Immature natural killer cell (primary cell): ENCODE data around the gene PEX14. TPM values are rescaled to one million over a fixed set of nuclear protein-coding genes. Genes with fewer than 3 reads are reported as not detected.

Experiments
- DNase-seq, 3 donors: peaks; one replicate each; pipeline ENCODE4 v3.0.0; 2022; ENCODE audit warnings: mixed read lengths in 1 of 3
- H3K27ac Mint-ChIP-seq, 6 donors: one replicate each; pipeline ENCODE4 v1.8.0; 2020; ENCODE audit warnings: mixed read lengths in 6 of 6, mild to moderate bottlenecking in 5 of 6, inconsistent platforms in 4 of 6, moderate library complexity in 3 of 6
- H3K27me3 Mint-ChIP-seq, 3 donors: one replicate each; pipeline ENCODE4 v1.8.0; 2020 to 2021; ENCODE audit warnings: low read depth in 3 of 3, mild to moderate bottlenecking in 3 of 3, mixed read lengths in 3 of 3, moderate library complexity in 3 of 3, inconsistent platforms in 1 of 3
- H3K36me3 Mint-ChIP-seq, 3 donors: one replicate each; pipeline ENCODE4 v1.8.0; 2020; ENCODE audit warnings: mixed read lengths in 3 of 3, inconsistent platforms in 2 of 3, mild to moderate bottlenecking in 2 of 3
- H3K4me1 Mint-ChIP-seq, 2 donors: one replicate each; pipeline ENCODE4 v1.8.0; 2020; ENCODE audit warnings: inconsistent platforms in 2 of 2, mild to moderate bottlenecking in 2 of 2, mixed read lengths in 2 of 2, moderate library complexity in 1 of 2
- H3K4me3 Mint-ChIP-seq, 5 donors: one replicate each; pipeline ENCODE4 v1.8.0; 2020; ENCODE audit warnings: mild to moderate bottlenecking in 5 of 5, mixed read lengths in 5 of 5, inconsistent platforms in 3 of 5, moderate library complexity in 3 of 5
- H3K9me3 Mint-ChIP-seq, 6 donors: one replicate each; pipeline ENCODE4 v1.8.0; 2020; ENCODE audit warnings: mild to moderate bottlenecking in 6 of 6, mixed read lengths in 6 of 6, inconsistent platforms in 4 of 6, moderate library complexity in 3 of 6
- polyA plus RNA-seq, 3 donors: library from polyadenylated mRNA; unstranded; fragments of 300-500 nt; fragmentation: Illumina TruSeq; gene quantifications; one replicate each; pipeline ENCODE4 v1.2.3, GENCODE V29; 2021

Gene PEX14
- polyA plus RNA-seq, 3 donors from 2014 or later, result 2.0 to 7.5 (median 4.1) TPM

DNA sequence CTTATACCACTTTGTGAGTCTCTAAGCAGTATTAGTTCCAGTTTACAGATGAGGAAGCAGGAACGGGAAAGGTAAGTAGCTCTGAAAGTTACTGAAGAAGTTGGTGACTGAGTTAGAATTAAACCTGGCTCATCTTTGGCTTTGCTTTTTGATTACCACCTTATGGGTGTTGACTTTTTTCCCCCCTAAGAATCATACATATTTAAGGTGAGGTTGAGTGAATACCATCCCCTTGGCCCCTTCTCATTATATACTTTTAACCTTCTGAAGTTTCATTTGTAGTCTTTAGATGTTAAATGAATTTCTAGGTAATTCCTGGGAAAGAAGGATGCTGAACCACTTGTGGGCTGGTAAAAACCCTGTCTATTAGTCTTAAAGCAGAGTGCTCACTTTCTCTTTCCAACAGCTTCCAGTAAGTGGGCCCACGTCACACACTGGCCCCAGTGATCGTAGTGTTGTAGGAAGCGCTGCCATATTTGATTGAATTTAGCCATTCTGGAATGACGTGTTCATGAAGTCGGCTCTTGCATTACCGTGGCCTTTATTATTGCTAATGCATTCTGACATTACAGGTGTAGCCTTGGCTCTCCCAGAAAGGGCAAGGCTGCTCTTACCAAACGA is 46.9 kb downstream of the PEX14 start:
- peaks cover 9 to 21% (median 13%) of the 10 kb centered on the region in 3 donors for H3K36me3 Mint-ChIP-seq
- H3K4me1 Mint-ChIP-seq, result peaks cover 50 to 70% of the 10 kb centered on the region in 2 donors
- peak overlapping the region in 1 of 5 donors; percentile 29 for H3K4me3 Mint-ChIP-seq
- peaks cover 3 to 15% (median 9%) of the 10 kb centered on the region in 3 donors for H3K27me3 Mint-ChIP-seq
- peak overlapping the region; percentile 75 to 99 (median 86) for H3K27ac Mint-ChIP-seq
- no peaks in the 10 kb centered on the region for H3K9me3 Mint-ChIP-seq
- DNase-seq, result no peak

DNA sequence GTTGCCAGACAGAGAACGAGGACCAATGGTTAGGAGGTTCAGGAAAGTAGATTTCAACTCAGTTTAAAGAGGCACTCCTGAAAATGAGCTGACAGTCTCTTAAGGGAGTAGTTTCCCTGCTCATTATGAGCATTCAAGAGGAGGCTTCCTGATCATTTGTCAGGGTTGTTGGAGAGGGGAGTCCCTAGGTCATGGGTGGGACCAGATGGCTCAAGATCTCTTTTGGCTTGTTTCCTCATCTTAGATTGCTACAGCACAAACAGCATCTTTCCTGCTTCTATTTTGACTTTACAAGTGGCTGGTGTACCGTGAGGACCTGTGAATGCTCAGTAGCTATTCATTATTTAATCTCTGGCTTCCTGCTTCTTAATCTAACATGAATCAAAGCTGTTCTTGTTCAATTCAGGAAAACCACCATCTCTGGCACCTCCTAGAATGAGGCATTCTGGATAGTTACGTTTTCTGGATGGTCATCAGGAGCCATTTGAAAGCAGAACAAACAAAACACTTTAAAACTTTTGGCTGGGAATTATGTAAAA is 47.6 kb downstream of the PEX14 start:
- H3K4me3 Mint-ChIP-seq, result peak overlapping the region in 1 of 5 donors; percentile 37
- H3K9me3 Mint-ChIP-seq, result no peaks in the 10 kb centered on the region
- DNase-seq, result no peak
- peaks cover 2 to 15% (median 9%) of the 10 kb centered on the region in 3 donors for H3K27me3 Mint-ChIP-seq
- peaks cover 9 to 21% (median 13%) of the 10 kb centered on the region in 3 donors for H3K36me3 Mint-ChIP-seq
- peaks cover 46 to 65% of the 10 kb centered on the region in 2 donors for H3K4me1 Mint-ChIP-seq
- peak overlapping the region; percentile 75 to 99 (median 86) for H3K27ac Mint-ChIP-seq

DNA sequence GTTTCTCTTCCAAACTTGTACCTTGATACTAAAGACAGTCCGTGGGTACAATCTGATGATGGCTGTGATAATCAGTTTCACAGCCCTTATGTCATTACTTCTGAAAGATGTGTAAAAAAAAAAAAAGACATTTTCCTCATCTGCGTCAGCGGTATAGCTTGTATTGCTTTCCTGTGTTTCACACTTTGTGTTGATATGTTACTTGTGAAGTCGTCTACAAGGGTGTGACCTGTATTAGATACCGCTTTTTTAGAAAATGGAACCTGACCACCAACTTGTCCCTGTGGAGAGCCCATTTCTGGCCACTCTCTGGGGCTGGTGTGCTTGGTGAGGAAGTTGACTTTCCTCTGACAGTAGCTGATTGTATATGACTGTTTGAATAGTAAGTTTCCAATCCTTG is 50.5 kb downstream of the PEX14 start:
- peak; percentile 86 to 89 (median 88) for DNase-seq
- peaks cover 2 to 16% (median 9%) of the 10 kb centered on the region in 3 donors for H3K27me3 Mint-ChIP-seq
- peak overlapping the region; percentile 67 to 93 (median 83) for H3K4me3 Mint-ChIP-seq
- H3K36me3 Mint-ChIP-seq, result peaks cover 5 to 15% (median 5%) of the 10 kb centered on the region in 3 donors
- H3K9me3 Mint-ChIP-seq, result no peaks in the 10 kb centered on the region
- H3K27ac Mint-ChIP-seq, result peak overlapping the region; percentile 95 to 99 (median 98)
- peaks cover 48 to 73% of the 10 kb centered on the region in 2 donors for H3K4me1 Mint-ChIP-seq

DNA sequence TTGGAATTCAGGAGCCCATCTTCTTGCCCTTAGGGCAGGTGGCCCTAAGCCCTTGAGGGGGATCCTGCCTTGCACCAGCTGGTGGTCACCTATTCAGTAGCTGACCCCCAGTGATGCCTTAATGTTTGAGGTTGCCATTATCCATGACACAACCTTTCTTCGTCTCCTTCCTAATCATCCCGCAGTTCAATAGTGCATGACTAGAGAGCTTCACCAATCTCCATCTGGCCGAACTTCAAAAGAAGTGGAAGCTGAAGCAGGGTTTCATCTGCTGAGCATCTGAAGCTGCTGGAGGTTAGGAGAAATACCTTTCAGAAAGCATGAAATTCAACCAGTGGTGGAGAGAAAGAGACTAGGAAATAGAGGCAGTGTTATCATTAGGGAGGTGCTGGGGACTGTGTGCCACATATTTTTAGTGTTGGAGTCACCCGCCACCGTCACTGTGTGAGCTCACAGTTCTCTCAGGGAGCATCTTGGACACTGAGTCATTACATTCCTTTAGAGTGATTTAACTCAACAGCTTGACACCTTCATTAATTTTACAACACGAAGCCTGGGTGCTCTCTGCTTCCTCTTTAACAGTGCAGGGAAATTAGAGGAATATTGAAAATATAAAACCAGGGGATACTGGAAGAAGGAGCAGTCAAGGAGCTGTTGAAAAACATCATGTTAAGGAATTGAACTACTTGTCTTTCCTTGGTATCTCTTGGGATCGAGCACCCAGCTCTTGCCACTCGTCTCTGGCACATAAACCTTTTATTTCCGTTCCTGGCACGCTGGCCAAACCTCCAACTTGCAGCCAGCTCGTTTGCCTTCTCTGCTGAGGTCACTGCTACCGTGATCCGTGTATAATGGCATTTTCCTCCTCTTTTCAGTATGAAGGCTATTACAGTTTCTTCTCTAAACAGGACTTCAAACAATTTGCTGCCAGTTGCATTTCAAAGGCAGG is 53.6 kb downstream of the PEX14 start:
- Mint-ChIP-seq H3K27me3 (peaks cover 2 to 12% (median 9%) of the 10 kb centered on the region in 3 donors), H3K4me3 (peak overlapping the region in 1 of 5 donors; percentile 25), H3K9me3 (no peaks in the 10 kb centered on the region), H3K4me1 (peaks cover 34 to 63% of the 10 kb centered on the region in 2 donors), H3K36me3 (peaks cover 0 to 4% (median 0%) of the 10 kb centered on the region in 3 donors), H3K27ac (peak overlapping the region; percentile 60 to 93 (median 78))
- no peak for DNase-seq

DNA sequence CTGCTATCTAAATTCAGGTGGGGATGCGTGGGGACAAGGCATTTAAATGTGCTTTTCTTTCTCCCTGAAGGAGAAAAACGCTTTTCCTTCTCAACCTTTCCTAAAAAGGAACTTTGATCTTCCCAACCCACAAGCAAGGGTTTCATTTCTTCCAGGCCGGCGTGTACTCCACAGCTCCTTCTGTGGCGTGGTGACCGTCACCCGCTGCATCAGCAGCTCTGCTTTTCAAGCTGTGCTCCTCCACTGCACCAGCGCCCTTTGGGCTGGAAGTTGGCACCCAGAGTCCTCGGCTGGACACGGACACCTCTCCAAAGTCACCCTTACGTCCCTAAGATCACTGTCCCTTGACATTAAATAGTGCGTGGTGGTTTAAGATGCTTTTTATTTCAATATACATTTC is 54.3 kb downstream of the PEX14 start:
- Mint-ChIP-seq H3K27ac (peak overlapping the region in 5 of 6 donors; percentile 25 to 93 (median 83)), H3K36me3 (peaks cover 0 to 4% (median 0%) of the 10 kb centered on the region in 3 donors), H3K4me3 (no peak overlapping the region), H3K4me1 (peaks cover 29 to 56% of the 10 kb centered on the region in 2 donors), H3K27me3 (peaks cover 2 to 12% (median 9%) of the 10 kb centered on the region in 3 donors), H3K9me3 (no peaks in the 10 kb centered on the region)
- DNase-seq, result no peak

DNA sequence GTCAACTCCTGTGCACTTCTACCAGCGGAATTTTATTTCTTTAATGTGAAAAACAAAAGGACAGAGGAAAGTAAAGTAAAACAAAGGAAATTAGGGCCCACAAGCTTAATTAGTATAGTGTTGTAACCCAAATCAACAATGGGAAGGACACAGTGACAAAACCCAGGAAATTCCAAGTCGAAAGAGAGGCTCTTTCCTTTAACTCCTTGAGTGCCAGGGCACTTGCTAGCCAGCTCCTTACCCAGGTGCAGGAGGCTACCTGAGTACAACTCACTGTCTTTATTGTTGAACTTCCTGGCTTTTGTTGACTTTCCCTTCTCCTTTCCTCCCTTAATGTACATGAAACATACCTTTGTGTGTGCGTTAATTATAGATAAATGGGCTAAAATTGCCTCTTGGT is 55.0 kb downstream of the PEX14 start:
- H3K36me3 Mint-ChIP-seq, result peaks cover 0 to 3% (median 0%) of the 10 kb centered on the region in 3 donors
- DNase-seq, result no peak
- H3K9me3 Mint-ChIP-seq, result no peaks in the 10 kb centered on the region
- H3K27ac Mint-ChIP-seq, result peak overlapping the region in 4 of 6 donors; percentile 24 to 83 (median 42)
- no peak overlapping the region for H3K4me3 Mint-ChIP-seq
- H3K4me1 Mint-ChIP-seq, result peaks cover 23 to 50% of the 10 kb centered on the region in 2 donors
- peaks cover 2 to 12% (median 6%) of the 10 kb centered on the region in 3 donors for H3K27me3 Mint-ChIP-seq

DNA sequence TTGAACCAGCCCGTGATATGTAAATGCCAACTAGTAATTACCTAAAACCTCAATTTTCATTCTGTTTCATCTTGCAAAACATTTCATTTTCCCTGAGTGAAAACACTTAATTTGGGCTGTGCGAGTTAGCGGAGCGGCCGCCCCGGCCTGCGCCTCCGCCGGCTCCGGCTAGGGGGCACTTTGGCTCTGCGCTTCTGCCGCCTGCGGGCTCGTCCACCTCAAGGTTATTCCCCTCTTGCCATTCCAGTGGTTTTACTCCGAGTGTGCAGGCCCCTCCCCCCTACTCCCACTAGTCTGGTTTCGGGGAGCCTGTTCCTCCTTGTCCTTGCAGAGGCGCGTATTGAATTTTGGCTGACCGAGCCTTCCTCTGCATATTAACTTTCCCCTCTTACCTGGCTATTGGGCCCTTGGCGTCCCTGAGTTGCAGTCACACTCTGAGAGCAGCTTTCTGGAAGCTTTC is 55.6 kb downstream of the PEX14 start:
- Mint-ChIP-seq H3K4me1 (peaks cover 17 to 44% of the 10 kb centered on the region in 2 donors), H3K9me3 (no peaks in the 10 kb centered on the region), H3K27ac (peak overlapping the region in 3 of 6 donors; percentile 48 to 78 (median 74)), H3K4me3 (no peak overlapping the region), H3K27me3 (peaks cover under 1 to 7% (median 2%) of the 10 kb centered on the region in 3 donors), H3K36me3 (no peaks in the 10 kb centered on the region)
- no peak for DNase-seq

DNA sequence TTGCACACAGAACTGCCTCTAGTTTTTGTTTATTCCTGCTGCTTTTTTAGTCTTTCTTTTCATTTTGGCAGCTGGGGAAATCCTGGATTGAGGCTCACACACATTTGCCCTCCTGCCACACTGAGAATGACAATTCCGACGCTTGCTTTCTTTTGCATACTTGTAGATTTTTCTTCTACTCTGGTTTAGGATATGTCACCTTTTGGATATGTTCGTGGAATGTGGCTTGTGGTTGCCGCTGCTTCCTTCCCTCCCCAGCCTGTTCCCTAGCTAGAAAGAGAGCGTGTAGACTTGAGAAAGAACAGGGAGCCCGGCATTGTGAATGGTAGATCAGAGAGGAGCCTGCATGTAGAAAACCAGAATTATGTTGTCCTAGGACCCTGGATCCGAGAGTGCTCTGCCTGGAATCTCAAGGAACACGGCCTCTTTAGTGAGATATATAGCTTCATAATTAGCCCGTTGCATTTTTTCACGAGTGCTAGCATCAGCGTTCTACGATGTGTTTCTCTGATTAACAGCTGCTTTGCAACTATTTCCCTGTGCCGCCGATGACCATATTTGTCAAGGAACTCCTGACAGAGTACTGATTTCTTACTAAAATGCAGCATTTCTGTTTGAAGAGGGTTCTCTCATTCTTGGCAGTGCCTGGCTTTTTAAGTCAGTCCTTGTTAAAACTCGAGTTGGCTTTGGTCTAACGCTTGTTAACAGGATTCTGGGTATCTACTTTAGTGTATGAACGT is 56.2 kb downstream of the PEX14 start:
- Mint-ChIP-seq H3K36me3 (peaks cover 0 to 4% (median 4%) of the 10 kb centered on the region in 3 donors), H3K9me3 (no peaks in the 10 kb centered on the region), H3K4me3 (no peak overlapping the region), H3K4me1 (peaks cover 13 to 38% of the 10 kb centered on the region in 2 donors), H3K27ac (peak overlapping the region in 4 of 6 donors; percentile 48 to 81 (median 76)), H3K27me3 (peaks cover 0 to 2% (median 1%) of the 10 kb centered on the region in 3 donors)
- DNase-seq, result no peak

DNA sequence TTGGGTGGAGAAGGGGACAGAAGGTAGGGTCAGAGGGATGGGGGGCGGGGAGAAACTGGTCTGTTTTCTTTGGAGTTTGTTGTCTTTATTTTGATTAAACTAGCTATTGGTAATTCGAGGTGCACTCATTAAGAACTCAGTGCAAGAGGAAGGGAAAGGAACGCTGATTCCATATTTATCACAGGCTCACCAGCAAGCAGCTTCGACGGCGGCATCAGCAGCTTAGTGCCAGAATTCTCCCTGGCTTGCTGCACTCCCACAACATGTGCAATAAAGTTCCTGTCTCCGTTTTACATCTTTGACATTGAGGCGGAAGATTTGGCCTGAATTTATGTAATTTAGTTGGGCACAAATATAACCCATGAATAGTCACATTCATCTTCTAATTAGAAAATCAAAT is 57.6 kb downstream of the PEX14 start:
- DNase-seq, result no peak
- no peak overlapping the region for H3K4me3 Mint-ChIP-seq
- peaks cover 0 to 2% (median 1%) of the 10 kb centered on the region in 3 donors for H3K27me3 Mint-ChIP-seq
- peaks cover 11 to 28% of the 10 kb centered on the region in 2 donors for H3K4me1 Mint-ChIP-seq
- H3K36me3 Mint-ChIP-seq, result peaks cover 6 to 9% (median 8%) of the 10 kb centered on the region in 3 donors
- no peak overlapping the region for H3K27ac Mint-ChIP-seq
- H3K9me3 Mint-ChIP-seq, result no peaks in the 10 kb centered on the region

DNA sequence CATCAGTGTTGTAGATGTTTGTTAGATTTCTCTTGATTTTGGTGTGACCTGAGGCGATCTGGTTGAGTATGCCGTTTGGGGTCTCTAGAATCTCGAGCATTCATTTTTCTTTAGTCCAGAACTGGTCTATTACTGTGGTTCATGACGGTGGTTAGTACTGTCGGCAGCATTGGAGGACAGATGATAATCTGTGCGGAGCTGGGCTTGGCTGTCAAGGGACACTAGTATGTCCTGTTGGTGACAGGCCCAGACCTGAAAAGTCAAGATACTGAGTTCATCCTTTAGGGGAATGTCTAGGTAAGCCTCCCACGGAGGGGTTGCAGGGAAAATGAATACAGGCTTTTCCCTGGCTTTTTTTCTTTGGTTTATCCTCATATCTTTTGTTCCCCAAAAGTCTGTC is 59.8 kb downstream of the PEX14 start:
- peak overlapping the region in 4 of 6 donors; percentile 2 to 56 (median 5) for H3K27ac Mint-ChIP-seq
- H3K27me3 Mint-ChIP-seq, result peaks cover 0 to 2% (median 0%) of the 10 kb centered on the region in 3 donors
- DNase-seq, result no peak
- no peak overlapping the region for H3K4me3 Mint-ChIP-seq
- H3K4me1 Mint-ChIP-seq, result peaks cover 17 to 24% of the 10 kb centered on the region in 2 donors
- peaks cover 6 to 12% (median 8%) of the 10 kb centered on the region in 3 donors for H3K36me3 Mint-ChIP-seq
- H3K9me3 Mint-ChIP-seq, result no peaks in the 10 kb centered on the region

DNA sequence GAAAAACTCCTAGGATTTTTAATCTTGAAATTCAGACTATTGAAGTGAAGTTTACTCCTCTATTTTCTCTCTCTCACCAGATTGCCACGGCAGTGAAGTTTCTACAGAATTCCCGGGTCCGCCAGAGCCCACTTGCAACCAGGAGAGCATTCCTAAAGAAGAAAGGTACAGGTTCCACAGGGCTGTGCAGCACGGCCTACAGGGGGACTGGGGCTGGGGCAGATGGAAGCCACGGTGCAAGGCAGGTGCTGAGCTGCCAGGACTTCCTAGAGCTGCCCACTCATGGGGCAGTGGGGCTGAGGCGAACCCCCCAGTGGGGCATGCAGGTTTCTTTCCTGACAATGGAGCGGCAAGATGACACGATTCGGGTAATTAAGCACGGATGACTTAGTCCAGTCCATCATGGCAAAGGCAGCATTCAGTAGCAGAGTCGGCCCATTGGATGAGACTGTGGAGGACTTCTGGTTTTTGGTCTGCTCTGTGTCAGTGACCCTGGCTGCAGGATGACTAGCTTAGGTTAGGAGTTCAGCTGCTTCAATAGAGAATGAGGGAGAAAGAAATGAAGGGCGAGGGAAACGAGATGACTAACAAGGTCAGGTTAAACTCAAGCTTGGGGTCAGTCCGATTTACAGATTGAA is 61.5 kb downstream of the PEX14 start:
- no peak for DNase-seq
- Mint-ChIP-seq H3K4me1 (peaks cover 12 to 17% of the 10 kb centered on the region in 2 donors), H3K9me3 (no peaks in the 10 kb centered on the region), H3K27me3 (peaks cover 0 to 2% (median 2%) of the 10 kb centered on the region in 3 donors), H3K36me3 (peaks cover 8 to 12% (median 11%) of the 10 kb centered on the region in 3 donors), H3K27ac (peak overlapping the region in 2 of 6 donors; percentile 58 to 83), H3K4me3 (no peak overlapping the region)

DNA sequence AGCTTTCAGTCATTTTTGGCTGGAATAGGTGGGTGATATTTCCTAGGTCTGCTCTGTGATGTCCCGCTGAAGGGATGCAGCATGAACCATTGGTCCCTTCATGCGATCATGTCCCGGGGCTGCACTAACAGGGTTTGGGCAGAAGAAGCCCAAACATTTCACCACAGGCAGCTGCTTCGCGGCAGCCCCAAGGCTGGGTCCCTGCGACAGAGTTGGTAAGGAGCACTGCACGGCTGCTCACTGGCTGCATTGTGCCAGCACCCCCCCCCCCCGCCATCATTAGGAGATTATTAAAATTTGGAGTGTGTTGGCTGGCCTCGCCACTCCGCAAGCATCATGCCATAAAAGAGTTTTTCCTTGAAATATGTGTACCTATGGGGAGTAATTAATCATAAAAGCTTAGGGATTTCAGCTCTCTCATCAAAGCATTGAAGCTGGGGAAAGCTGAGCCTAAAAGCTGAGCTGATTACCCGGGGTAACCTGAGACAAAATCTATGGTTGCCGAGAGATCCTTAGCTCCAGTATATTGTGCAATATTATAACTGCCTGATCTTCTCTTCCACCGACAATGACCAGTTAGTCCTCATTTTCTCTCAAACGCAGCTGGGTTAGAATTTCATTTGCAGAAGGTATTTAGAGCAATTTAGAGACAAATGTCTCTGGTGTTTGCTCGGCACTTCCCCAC is 62.5 kb downstream of the PEX14 start:
- H3K4me1 Mint-ChIP-seq, result peaks cover 12 to 17% of the 10 kb centered on the region in 2 donors
- H3K27ac Mint-ChIP-seq, result peak overlapping the region in 2 of 6 donors; percentile 6 to 30
- peaks cover 8 to 16% (median 15%) of the 10 kb centered on the region in 3 donors for H3K36me3 Mint-ChIP-seq
- H3K27me3 Mint-ChIP-seq, result peaks cover 0 to 2% (median 2%) of the 10 kb centered on the region in 3 donors
- no peaks in the 10 kb centered on the region for H3K9me3 Mint-ChIP-seq
- DNase-seq, result no peak
- no peak overlapping the region for H3K4me3 Mint-ChIP-seq
